Fibroblast of lung (primary cell): Measurements from ENCODE around the gene TCIRG1.

Source experiments
- CTCF ChIP-seq, 2 donors: IDR thresholded peaks in 1 of 2; conservative IDR thresholded peaks in 1 of 2; 1 replicate in 1 of 2; 2 replicates in 1 of 2; pipeline ENCODE4 v1.5.1; 2011 to 2012; ENCODE audit warnings: low read length in 2 of 2, control low read depth in 1 of 2, inconsistent platforms in 1 of 2, low read depth in 1 of 2, mild to moderate bottlenecking in 1 of 2
- EZH2 ChIP-seq: IDR thresholded peaks from 2 replicates; pipeline ENCODE4 v1.5.1; 2012; ENCODE audit warnings: low read length, control low read depth, mild to moderate bottlenecking; ENCODE audit errors: missing control alignments

- TF ChIP-seq CTCF (conservative IDR thresholded peaks at IDR 0.05 in 1 of 2, IDR thresholded peaks at IDR 0.05 in 1 of 2; ENCODE audit: low read depth in 1 of 2, low read length in 2 of 2) (no peak), EZH2 (no peak)
These were observed 39.1 kb upstream of the TCIRG1 start for GRCh38 chr11:67999704-68000103.
